HepG2 (cell line): ENCODE data around the gene ZNF513. TPM values are rescaled to one million over a fixed set of nuclear protein-coding genes. Genes with fewer than 3 reads are reported as not detected.

Source experiments
- ATAC-seq: fragments of 200-7000 bp; cut with Tn5 transposase; 3 replicates; pipeline ENCODE4 v1.9.1; 2020; ENCODE audit warnings: mild to moderate bottlenecking, moderate library complexity
- BruUV-seq: library from RNA; stranded (reverse); fragments of 400-500 nt; replicated peaks from 2 replicates; lab custom pipeline; 2021; lab: Mats Ljungman, UMichigan
- CTCF ChIA-PET: fragments of 300-600 bp; formaldehyde crosslinking; extraction: SDS; loops from one replicate; lab custom pipeline; 2021; ENCODE audit warnings: low total read pairs, inconsistent platforms, low intra/inter-chr PET ratio; lab: Yijun Ruan, JAX
- POLR2A ChIA-PET: fragments of 350-600 bp; sonication (Branson Sonifier 250); formaldehyde crosslinking; loops from one replicate; lab custom pipeline; 2020; ENCODE audit warnings: antibody characterized with exemption, inconsistent platforms; lab: Yijun Ruan, JAX
- DNase-seq: peaks from one replicate; pipeline ENCODE4 v3.0.0-alpha.2; 2015; ENCODE audit warnings: low spot score
- FAIRE-seq: peaks from 3 replicates; lab custom pipeline; 2011; peaks lifted over from hg19 to GRCh38; lab: Jason Lieb, UNC
- H2AFZ ChIP-seq: one replicate; pipeline ENCODE4 v1.6.1; 2011; ENCODE audit warnings: low read length, inconsistent platforms
- H3K27ac ChIP-seq: fragments of 300-600 bp; 3 replicates; pipeline ENCODE4 v1.8.0; 2011; ENCODE audit warnings: mixed run types, mild to moderate bottlenecking, mixed read lengths, low read length, inconsistent platforms; ENCODE audit not compliant: insufficient read depth; ENCODE audit errors: extremely low read length
- H3K27me3 ChIP-seq, 2 experiments: fragments of 200-600 bp in 1 of 2; 2 replicates in 1 of 2; 3 replicates in 1 of 2; pipeline versions ENCODE4 v1.6.0 to v1.8.0; 2011; ENCODE audit warnings: low read length in 2 of 2, mild to moderate bottlenecking in 2 of 2, moderate library complexity in 2 of 2, inconsistent platforms in 1 of 2; ENCODE audit not compliant: insufficient read depth in 2 of 2, control insufficient read depth in 1 of 2
- H3K36me3 ChIP-seq, 2 experiments: fragments of 200-600 bp in 1 of 2; replicated peaks in 1 of 2; 2 replicates in 1 of 2; 3 replicates in 1 of 2; pipeline versions ENCODE4 v1.5.1 to v1.8.0; 2011; ENCODE audit warnings: low read length in 2 of 2, inconsistent platforms in 1 of 2; ENCODE audit not compliant: insufficient read depth in 2 of 2, control insufficient read depth in 1 of 2
- H3K4me1 ChIP-seq: 2 replicates; pipeline ENCODE4 v1.5.1; 2012; ENCODE audit warnings: low read length, inconsistent platforms; ENCODE audit not compliant: insufficient read depth
- H3K4me2 ChIP-seq: 2 replicates; pipeline ENCODE4 v1.6.0; 2011; ENCODE audit warnings: low read depth, low read length, inconsistent platforms
- H3K4me3 ChIP-seq, 3 experiments: fragments of 200-600 bp in 1 of 3; sonication (generic), shearing (Covaris generic) in 1 of 3; replicated peaks in 1 of 3; 2 replicates each; pipeline ENCODE4 v1.5.1; 2011 to 2016; ENCODE audit warnings: low read length in 3 of 3, inconsistent platforms in 2 of 3, low read depth in 2 of 3, mild to moderate bottlenecking in 2 of 3, control low read depth in 1 of 3, mixed read lengths in 1 of 3; ENCODE audit not compliant: insufficient read depth in 1 of 3
- H3K79me2 ChIP-seq: one replicate; pipeline ENCODE4 v1.6.1; 2011; ENCODE audit warnings: low read length, inconsistent platforms; ENCODE audit not compliant: insufficient read depth
- H3K9ac ChIP-seq: 2 replicates; pipeline ENCODE4 v1.6.0; 2011; ENCODE audit warnings: mild to moderate bottlenecking, low read depth, low read length, inconsistent platforms; ENCODE audit not compliant: insufficient read depth
- H3K9me3 ChIP-seq: 2 replicates; pipeline ENCODE4 v1.5.1; 2012; ENCODE audit warnings: mild to moderate bottlenecking, low read length
- H4K20me1 ChIP-seq: 2 replicates; pipeline ENCODE4 v1.6.0; 2011; ENCODE audit warnings: inconsistent platforms, mild to moderate bottlenecking, low read length, moderate library complexity; ENCODE audit not compliant: insufficient read depth
- ARID3A ChIP-seq: IDR thresholded peaks from 2 replicates; pipeline ENCODE4 v1.6.1; 2012; ENCODE audit warnings: low read depth, low read length, improper control_type of control experiment
- HDAC1 ChIP-seq: sonication (generic); formaldehyde crosslinking; IDR thresholded peaks from 2 replicates; pipeline ENCODE4 v1.5.1; 2020; ENCODE audit warnings: mild to moderate bottlenecking, missing genetic modification reagents
- HNRNPL ChIP-seq: fragments of 200-400 bp; formaldehyde crosslinking; IDR thresholded peaks from 2 replicates; pipeline ENCODE4 v1.6.1; 2017; ENCODE audit warnings: mild to moderate bottlenecking, low read depth, low read length
- MLLT10 ChIP-seq: sonication (generic); formaldehyde crosslinking; IDR thresholded peaks from 2 replicates; pipeline ENCODE4 v1.4.0; 2020; ENCODE audit warnings: missing genetic modification reagents
- MNT ChIP-seq: fragments of 450-650 bp; IDR thresholded peaks from 2 replicates; pipeline ENCODE4 v1.6.1; 2016
- NCOA5 ChIP-seq: sonication (generic); formaldehyde crosslinking; IDR thresholded peaks from 2 replicates; pipeline ENCODE4 v1.4.0; 2020; ENCODE audit warnings: missing genetic modification reagents
- NR2F2 ChIP-seq: IDR thresholded peaks from 2 replicates; pipeline ENCODE4 v1.6.1; 2012; ENCODE audit warnings: low read depth, inconsistent platforms, borderline replicate concordance
- TEF ChIP-seq: sonication (generic); formaldehyde crosslinking; IDR thresholded peaks from 2 replicates; pipeline ENCODE4 v1.5.0; 2020; ENCODE audit warnings: missing genetic modification reagents
- ZHX1 ChIP-seq: sonication (generic); formaldehyde crosslinking; IDR thresholded peaks from 2 replicates; pipeline ENCODE4 v1.8.1; 2022; ENCODE audit warnings: low read depth, mild to moderate bottlenecking, missing genetic modification reagents
- ZNF644 ChIP-seq: IDR thresholded peaks from 2 replicates; pipeline ENCODE4 v1.6.1; 2016; ENCODE audit warnings: low read depth
- WGBS: methylation state at CpG from one replicate; pipeline ENCODE4 v1.1.6; 2017; ENCODE audit warnings: low lambda C conversion rate; 5-methylcytosine and 5-hydroxymethylcytosine counted together
- in situ Hi-C: cut with HindIII; loops from 2 replicates; pipeline ENCODE4 v1.10.0; 2017; ENCODE audit warnings: low pct_unique_long_range_greater_than_20kb; ENCODE audit not compliant: extremely low pct_ligation_motif_present
- intact Hi-C: fragments of 100-400 bp; cut with micrococcal nuclease; formaldehyde crosslinking; loops from one replicate; pipeline ENCODE4 v1.10.0; 2022; ENCODE audit not compliant: unreplicated experiment
- polyA plus RNA-seq, 8 experiments: library from polyadenylated mRNA; depleted of rRNA in 3 of 8; stranded (reverse) in 7 of 8; unstranded in 1 of 8; fragments of >200 nt; fragmentation: Illumina TruSeq in 4 of 8; extraction: Trizol in 4 of 8; gene quantifications; 2 replicates each; pipeline versions ENCODE4 v1.2.1 to v1.2.3, GENCODE V29; 2011 to 2016; ENCODE audit warnings: low read depth in 4 of 8, missing spikeins in 1 of 8, mixed read lengths in 1 of 8; ENCODE audit not compliant: insufficient read depth in 1 of 8
- total RNA-seq, 5 experiments: library from RNA; depleted of rRNA; stranded (reverse); fragments of >200 nt; fragmentation: Illumina TruSeq; extraction: Trizol; gene quantifications; 2 replicates each; pipeline ENCODE4 v1.2.3, GENCODE V29; 2016; ENCODE audit warnings: low read depth in 1 of 5

ZNF513 gene
- total and polyA plus RNA-seq, 2 of the 13 experiments (the other 11 are each of a cell fraction or from before 2014, with no cell fraction given): 4.9 to 6.3 TPM

GRCh38 chr2:27428213-27428977, 47.9 kb upstream of the ZNF513 start, which contains the start of gene NRBP1 (continued):
- no peak for TF ChIP-seq MNT

GRCh38 chr2:27427863-27428212, 47.3 kb upstream of the ZNF513 start:
- no peak for DNase-seq
- Histone ChIP-seq H3K36me3 (0 out of 5 replicates have a peak, but pooled peaks cover 0 to 2% of the 10 kb centered on the region in 2 experiments), H3K4me3 (peak overlapping the region; percentile 85 to 100 (median 100)), H3K9me3 (no peaks in the 10 kb centered on the region), H3K9ac (peak overlapping the region; percentile 100), H3K4me1 (peaks cover 58% of the 10 kb centered on the region), H3K4me2 (peak overlapping the region; percentile 86), H3K27ac (peak overlapping the region; percentile 99), H4K20me1 (peaks cover 29% of the 10 kb centered on the region), H3K79me2 (peaks cover 35% of the 10 kb centered on the region), H3K27me3 (no peaks in the 10 kb centered on the region; a peak in 1 of 5 replicates), H2AFZ (peak overlapping the region; percentile 4)
- CTCF ChIA-PET: no interaction called here
- POLR2A ChIA-PET: interaction anchor here (0.8 to 5.3 kb wide), 24 partner anchors 11 to 326 kb away, joined by 3 to 133 read pairs (median 7); partner anchors contain the start of genes ATRAID, CCDC121, EIF2B4 and GPN1
- WGBS: 4% methylated on average over 7 of the region's 7 CpGs
- TSS peak; percentile 95 for BruUV-seq
- intact Hi-C loops: loop anchor here (1.0 kb wide), 1 partner anchor 19 kb away; the partner anchor contains the start of gene PPM1G
- in situ Hi-C loops: no loop called here
- no peak for FAIRE-seq
- ATAC-seq: no peak
- TF ChIP-seq NR2F2: 0 out of 2 replicates have a peak, but pooled peaks have one; percentile 11
- no peak for TF ChIP-seq ZNF644 (CRISPR knock-in tag)
- no peak for TF ChIP-seq ARID3A
- TF ChIP-seq HNRNPL: no peak
- TF ChIP-seq NCOA5 (CRISPR knock-in tag): no peak
- TF ChIP-seq MLLT10: no peak
- TF ChIP-seq TEF (CRISPR knock-in tag): no peak
- TF ChIP-seq HDAC1 (CRISPR knock-in tag): no peak
- no peak for TF ChIP-seq ZHX1 (CRISPR knock-in tag)
